Epithelial cell of esophagus (primary cell): ENCODE data around the gene SCAMP2.
A peak's percentile ranks its signal among the peaks of the same experiment; 100 is the strongest.

ENCODE experiments used
- DNase-seq: peaks from one replicate; pipeline ENCODE4 v3.0.0; 2010; ENCODE audit warnings: low read depth
- H3K4me3 ChIP-seq: 2 replicates; pipeline ENCODE4 v1.5.1; 2011; ENCODE audit warnings: mild to moderate bottlenecking, low read length, control low read depth
- TF ChIP-seq, protein P1 (sequence below): IDR thresholded peaks from 2 replicates; pipeline ENCODE4 v1.5.1; 2011; ENCODE audit warnings: low read depth, mild to moderate bottlenecking, low read length, control low read depth, inconsistent platforms; ENCODE audit not compliant: insufficient read depth; ENCODE audit errors: missing control alignments

Gene SCAMP2

DNA sequence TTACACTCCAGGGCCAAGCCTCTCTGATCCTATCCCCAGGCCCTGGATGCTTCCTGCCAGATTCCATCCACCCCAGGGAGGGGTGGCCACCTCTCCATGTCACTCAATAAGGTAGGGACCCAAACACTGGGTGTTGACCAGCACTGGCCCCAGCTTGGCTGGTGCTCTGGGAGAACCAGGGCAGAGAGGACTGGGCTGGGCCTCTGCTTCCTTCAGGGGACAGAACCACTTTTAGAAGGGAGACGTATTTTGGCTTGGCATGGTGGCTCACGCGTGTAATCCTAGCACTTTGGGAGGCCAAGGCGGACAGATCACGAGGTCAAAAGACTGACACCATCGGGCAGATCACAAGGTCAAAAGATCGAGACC, 51.4 kb downstream of the SCAMP2 start:
- DNase-seq, result no peak
- TF ChIP-seq, protein P1, sequence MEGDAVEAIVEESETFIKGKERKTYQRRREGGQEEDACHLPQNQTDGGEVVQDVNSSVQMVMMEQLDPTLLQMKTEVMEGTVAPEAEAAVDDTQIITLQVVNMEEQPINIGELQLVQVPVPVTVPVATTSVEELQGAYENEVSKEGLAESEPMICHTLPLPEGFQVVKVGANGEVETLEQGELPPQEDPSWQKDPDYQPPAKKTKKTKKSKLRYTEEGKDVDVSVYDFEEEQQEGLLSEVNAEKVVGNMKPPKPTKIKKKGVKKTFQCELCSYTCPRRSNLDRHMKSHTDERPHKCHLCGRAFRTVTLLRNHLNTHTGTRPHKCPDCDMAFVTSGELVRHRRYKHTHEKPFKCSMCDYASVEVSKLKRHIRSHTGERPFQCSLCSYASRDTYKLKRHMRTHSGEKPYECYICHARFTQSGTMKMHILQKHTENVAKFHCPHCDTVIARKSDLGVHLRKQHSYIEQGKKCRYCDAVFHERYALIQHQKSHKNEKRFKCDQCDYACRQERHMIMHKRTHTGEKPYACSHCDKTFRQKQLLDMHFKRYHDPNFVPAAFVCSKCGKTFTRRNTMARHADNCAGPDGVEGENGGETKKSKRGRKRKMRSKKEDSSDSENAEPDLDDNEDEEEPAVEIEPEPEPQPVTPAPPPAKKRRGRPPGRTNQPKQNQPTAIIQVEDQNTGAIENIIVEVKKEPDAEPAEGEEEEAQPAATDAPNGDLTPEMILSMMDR, result no peak
- no peak overlapping the region for H3K4me3 ChIP-seq

DNA sequence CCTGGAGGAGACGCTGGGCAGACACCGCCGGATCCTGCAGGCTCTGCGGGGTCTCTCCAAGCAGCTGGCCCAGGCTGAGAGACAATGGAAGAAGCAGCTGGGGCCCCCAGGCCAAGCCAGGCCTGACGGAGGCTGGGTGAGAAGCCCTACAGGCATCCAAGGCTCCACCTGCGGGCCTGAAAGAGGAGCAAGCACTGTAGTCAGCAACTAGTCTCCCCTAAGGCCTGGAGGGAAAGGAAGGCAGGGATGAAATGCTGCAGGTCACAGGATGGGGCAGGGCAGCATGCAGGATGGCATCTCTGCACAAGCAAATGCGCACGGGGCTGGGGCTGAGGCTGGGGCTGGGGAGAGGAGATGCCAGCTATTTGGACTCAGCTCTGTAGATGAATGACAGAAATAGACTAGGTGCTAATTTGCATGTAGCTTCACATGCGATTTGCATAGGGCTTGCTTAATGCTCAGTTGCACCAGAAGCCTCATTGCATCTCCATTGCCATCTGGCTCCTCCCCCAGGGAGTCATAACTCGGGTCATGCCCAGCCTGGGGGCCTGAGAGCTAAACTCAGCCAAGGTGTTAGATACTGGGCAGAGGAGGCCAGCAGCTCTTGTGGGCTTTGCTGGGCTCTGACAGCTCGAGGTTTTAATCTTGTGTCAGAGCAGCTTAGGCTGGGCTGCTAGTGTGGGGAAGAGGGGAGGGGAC, 51.9 kb downstream of the SCAMP2 start:
- TF ChIP-seq, protein P1, result no peak
- DNase-seq, result peak; percentile 70
- H3K4me3 ChIP-seq, result no peak overlapping the region

DNA sequence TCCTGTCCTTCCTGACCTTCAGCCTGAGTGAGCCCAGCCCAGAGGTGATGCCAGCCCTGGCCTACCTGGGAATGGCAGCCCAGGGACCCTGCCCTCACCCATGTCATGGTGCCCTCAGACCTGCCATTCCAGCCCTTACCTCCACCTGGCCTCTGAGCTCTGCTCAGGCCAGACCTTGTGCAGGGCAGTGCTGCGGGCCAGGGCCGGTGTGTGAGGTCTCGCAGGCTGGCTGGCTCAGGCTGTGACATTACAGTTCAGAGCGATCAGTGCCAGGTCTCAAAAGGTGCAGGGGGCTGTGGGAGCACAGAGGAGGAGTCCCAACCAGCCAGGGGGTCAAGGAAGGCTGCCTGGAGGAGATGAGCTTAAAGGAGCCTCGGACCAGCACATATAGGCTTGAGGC, 53.1 kb downstream of the SCAMP2 start:
- no peak overlapping the region for H3K4me3 ChIP-seq
- TF ChIP-seq, protein P1, result no peak
- DNase-seq, result no peak

DNA sequence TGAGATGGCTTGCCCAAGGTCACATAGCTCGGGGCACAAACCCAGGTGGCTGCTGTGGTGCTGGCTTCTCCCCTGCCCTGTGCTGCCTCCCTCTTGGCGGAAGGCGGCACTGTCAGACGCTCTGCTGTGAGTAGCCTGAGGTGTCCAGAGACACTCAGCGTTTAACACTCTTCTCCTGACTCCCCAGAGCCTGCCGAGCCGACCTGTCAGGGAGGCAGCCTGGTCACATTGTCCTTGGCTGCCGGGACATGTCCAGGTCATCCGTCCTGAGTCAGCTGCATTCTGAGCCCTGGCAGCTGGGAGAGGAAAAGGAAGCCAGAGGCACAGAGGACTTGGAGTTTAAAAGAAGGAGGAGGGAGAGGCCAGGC, 55.8 kb downstream of the SCAMP2 start:
- peak; percentile 85 for DNase-seq
- TF ChIP-seq, protein P1, result peak; percentile 60

DNA sequence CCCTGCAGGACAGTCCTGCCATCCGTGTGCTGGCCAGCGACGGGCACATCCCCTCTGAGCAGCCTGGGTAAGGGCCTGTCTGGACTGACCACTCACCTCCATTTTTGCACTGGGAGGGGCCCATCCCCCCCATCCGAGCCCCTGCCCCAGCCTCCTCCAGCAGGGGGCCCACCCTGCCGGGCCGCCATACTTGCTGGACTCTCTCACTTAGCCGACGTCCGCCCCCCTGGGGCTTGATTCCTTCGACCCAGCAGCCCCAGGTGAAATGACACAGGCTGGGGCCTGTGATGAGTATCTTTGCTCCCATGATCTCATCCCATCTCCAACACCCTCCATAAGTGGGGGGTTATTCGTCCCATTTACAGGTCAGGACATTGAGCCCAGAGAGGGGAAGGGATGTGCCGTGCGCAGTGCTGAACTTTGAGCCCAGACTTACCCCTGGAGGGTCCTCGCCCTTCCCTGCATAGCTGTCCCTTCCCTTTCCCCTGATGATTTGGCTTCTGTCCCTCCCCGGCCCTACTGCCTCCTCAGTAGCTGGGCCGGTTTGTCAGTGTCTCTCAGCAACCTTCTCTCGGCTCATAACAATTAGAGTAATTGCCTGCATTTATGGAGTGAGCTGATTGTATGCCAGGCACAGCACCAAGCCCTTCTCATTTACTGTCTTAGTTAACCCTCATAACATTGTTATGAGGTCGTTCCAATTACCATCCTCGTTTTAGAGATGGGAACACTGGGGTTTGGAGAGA, 56.4 kb downstream of the SCAMP2 start:
- H3K4me3 ChIP-seq, result no peak overlapping the region
- TF ChIP-seq, protein P1, result no peak
- DNase-seq, result peak; percentile 48

More for the DNA sequence above, 55.8 kb downstream of the SCAMP2 start:
- H3K4me3 ChIP-seq, result no peak overlapping the region

DNA sequence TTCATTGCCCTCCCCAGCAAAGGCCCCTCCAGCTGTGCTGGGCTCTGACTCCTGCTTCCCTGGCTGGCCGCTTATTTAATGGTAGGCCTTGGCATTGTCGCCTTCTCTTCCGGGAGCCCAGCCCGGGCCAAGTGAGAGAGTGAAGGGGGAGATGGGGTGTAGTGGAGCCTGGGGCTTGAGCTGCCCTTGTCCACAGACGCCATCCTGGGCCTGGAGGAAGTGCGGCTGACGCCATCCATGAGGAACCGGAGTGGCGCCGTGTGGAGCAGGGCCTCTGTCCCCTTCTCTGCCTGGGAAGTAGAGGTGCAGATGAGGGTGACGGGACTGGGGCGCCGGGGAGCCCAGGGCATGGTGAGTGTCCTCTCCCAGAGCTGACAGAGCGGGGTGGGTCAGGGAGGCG, 57.2 kb downstream of the SCAMP2 start:
- TF ChIP-seq, protein P1, result no peak

More for the DNA sequence above, 57.2 kb downstream of the SCAMP2 start:
- H3K4me3 ChIP-seq, result no peak overlapping the region
- DNase-seq, result no peak
